ENCODE data around the gene HDGFL2.

The HDGFL2 gene

DNA sequence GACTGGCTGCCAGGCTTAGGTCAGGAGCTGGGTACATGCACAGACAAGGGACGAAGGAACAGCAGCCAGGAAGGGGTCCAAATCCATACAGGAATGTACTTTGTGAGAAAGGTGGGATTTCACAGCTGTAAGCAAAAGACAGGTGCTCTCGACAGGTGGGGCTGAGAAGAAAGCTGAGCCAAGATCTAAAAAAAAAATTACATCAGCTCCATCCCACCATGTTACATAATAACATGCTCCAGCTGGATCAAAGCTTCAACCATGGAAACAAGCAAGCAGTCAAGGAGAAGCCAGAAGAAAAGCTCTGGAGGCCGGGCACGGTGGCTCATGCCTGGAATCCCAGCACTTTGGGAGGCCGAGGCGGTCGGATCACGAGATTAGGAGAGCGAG lies 22.5 kb upstream of the HDGFL2 start:
- TF ChIP-seq, protein P1, sequence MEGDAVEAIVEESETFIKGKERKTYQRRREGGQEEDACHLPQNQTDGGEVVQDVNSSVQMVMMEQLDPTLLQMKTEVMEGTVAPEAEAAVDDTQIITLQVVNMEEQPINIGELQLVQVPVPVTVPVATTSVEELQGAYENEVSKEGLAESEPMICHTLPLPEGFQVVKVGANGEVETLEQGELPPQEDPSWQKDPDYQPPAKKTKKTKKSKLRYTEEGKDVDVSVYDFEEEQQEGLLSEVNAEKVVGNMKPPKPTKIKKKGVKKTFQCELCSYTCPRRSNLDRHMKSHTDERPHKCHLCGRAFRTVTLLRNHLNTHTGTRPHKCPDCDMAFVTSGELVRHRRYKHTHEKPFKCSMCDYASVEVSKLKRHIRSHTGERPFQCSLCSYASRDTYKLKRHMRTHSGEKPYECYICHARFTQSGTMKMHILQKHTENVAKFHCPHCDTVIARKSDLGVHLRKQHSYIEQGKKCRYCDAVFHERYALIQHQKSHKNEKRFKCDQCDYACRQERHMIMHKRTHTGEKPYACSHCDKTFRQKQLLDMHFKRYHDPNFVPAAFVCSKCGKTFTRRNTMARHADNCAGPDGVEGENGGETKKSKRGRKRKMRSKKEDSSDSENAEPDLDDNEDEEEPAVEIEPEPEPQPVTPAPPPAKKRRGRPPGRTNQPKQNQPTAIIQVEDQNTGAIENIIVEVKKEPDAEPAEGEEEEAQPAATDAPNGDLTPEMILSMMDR (IDR thresholded peaks at IDR 0.05): no peak
- DNase-seq (ENCODE audit: low spot score): no peak
- no peak overlapping the region for H3K4me3 ChIP-seq
- H3K27ac ChIP-seq: no peak overlapping the region

DNA sequence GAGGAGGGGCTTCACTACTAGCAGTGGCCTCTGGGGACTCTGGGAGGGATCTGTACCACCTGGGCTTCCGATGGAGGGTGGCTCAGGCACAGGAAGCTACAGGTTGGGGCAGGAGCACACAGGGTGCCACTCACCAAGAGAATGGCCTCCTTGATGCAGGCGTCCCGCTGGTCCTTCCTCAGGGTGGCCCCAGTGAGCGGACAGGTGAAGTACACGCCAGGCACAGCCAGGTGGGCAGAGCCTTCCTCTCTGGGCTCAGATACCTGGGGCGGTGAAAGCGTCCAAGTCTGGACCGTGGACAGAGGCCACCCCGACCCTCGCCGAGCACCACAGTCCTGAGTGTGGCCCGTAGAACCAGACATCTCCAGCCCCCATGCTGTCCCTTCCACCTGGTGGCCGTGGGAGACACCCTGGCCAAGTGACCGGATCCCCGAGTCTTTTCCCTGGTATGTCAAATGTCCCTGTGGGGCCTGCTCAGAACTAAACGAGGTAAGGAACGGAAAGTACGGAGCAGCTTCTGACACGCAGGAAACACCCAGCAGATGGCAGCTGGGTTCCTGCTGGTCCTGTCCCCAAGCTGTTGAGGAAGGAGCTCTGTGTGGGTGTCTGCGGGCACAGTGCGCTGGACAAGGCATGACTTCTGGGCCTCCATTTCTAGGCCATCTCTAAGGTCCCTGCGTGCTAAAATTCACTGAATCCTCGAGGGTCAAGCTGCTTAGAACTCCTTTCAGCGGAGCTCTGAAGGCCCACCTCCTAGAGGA lies 19.7 kb upstream of the HDGFL2 start:
- Histone ChIP-seq H3K27ac (no peak overlapping the region), H3K4me3 (no peak overlapping the region)
- TF ChIP-seq, protein P1 (IDR thresholded peaks at IDR 0.05): no peak
- DNase-seq (ENCODE audit: low spot score): no peak

DNA sequence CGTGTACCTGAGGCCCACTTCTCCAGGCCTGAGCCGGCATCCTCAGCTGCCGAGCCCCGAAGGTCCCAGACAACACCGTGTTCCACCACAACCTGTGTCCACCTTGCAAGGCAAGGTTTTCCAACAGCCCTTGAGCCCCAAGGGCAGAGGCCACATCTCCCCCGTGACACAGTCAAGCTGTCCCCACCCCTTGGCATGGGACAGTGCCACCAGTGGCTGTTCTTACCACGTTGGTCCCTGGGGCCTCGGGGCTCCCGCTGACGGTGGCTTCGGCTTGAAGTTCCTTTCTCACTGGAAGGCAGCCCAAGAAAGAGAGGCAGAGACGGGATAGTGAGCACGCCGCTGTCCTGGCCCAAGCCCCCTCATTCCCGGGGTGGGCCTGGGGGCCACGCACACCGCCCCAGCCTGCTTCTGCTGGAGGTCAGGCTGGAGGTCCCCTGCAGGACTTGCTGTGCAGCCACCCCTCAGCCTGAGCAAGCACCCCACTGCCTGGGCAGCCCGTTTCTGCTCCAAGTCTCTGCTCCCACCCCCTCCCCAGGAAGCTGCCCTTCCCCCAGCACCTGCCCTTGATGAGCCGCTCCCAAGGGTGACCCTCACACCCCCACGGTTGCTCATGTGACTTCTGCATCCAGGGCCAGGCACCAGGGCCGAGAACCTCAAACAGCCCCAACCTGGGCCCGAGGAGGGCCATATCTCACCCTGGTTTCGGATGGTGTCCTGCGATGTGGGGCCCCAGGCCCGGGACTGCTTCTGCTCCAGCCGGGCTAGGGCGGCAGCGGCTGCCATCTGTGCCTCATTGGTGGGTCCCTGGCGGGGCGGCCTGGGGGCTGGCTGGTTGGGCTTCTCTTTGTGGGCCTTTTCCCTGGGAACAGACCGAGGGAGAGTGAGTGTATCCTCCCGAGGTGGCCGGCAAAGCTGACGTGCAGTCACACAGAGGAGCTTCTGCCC lies 18.6 kb upstream of the HDGFL2 start:
- no peak overlapping the region for H3K4me3 ChIP-seq
- no peak overlapping the region for H3K27ac ChIP-seq
- TF ChIP-seq, protein P1 (IDR thresholded peaks at IDR 0.05): no peak
- no peak for DNase-seq (ENCODE audit: low spot score)

DNA sequence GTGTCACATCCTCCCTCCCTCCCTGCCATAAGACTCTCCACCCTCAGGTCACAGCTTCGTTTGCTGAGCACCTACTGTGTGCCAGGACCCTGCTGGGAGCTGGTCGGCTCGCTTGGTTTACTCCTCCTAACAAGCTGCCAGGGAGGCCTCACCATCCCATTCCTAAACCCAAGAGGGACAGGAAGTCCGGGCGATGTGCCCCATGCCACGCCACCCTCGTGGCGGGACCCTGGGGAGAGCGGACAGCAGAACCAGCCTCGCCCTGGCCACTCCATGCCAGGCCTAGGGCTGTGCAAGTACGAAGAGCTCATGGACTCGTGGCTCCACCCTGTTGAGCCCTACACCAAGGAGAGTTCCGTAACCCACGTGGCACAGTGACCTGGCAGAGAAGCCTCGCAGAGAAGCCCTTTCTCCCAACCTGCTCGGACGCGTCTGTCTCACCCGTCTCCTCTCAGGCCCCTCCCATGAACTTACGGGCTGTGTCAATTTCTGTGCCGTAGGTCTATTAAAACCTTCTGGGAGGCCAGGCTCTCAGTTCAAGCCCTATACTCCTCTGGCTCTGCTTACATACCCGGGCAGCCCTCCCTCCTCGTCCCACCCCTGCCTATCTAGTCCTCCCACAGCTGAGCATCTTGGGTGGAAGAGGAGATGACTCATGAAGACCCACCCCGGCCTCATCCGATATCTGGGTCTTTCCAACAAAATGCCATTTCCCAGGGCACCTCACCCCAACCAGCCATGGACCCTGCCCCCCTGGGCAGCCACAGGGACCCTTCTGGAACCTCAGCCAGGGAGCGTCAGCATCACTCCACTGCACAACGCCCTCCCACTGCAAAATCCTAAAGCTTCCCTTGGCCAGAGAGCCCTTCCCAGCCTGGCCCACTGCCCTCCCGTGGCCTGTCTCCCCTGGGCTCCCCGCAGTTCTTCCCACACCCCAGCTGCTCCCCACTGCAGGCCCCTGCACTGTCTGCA lies 17.1 kb upstream of the HDGFL2 start:
- TF ChIP-seq, protein P1 (IDR thresholded peaks at IDR 0.05): no peak
- Histone ChIP-seq H3K27ac (peak overlapping the region in 1 of 2 donors; percentile 92), H3K4me3 (peak overlapping the region; percentile 88)
- DNase-seq (ENCODE audit: low spot score): no peak

DNA sequence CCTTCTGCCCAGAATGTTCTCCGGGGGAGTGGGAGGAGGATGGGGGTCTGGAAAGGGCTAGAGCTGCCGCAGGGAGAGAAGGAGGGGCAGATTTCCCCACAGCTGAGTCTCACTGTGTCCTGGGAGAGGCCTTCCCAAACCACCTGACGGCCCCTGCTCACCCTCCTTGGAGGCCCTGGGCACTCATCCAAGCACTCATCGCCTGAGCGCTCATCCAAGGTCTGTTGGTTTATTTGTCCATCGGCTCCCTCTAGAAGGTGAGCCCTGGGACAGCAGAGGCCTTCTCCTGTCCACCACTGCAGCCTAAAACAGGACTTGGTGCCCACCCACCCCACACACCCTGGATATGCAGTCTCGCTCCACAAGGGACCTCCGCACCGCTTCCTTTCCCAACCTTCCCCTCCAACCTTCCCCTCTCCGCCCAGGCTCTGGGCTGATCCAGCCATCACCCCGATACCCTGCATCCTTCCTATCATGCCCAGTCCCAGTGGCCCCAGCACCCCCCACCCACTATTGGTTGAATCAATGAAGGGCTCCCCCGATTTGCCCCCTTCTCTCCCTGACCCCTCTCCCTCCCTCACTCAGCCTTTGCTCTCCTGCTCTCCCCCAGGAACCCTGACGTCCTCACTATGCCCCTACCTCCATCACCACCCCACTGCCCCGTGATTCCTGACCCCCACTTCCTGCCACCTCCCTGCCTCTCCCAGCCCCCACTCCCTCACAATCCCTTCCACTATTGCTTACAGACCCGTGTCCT lies 16.2 kb upstream of the HDGFL2 start:
- TF ChIP-seq, protein P1 (IDR thresholded peaks at IDR 0.05): no peak
- Histone ChIP-seq H3K27ac (peak overlapping the region; percentile 67 to 92), H3K4me3 (peak overlapping the region; percentile 88)
- DNase-seq (ENCODE audit: low spot score): no peak

DNA sequence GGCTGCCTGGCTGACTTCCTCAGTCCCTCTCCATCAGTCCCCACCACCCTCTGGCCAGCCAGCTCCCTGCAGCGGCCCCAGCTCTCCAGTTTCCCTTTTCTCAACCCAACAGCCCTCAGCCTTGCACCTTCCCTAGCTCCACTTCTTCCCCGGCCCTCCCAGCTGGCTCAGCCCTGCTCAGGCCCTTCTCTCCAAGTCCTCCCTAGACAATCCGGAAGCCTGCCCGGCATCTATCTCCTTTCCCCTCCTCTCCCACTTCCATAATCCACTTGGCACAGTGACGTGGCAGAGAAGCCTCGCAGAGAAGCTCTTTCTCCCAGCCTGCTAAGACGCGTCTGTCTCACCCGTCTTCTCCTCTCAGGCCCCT lies 15.6 kb upstream of the HDGFL2 start:
- H3K27ac ChIP-seq: peak overlapping the region; percentile 67 to 92
- DNase-seq (ENCODE audit: low spot score): no peak

More for the DNA sequence above, 15.6 kb upstream of the HDGFL2 start:
- H3K4me3 ChIP-seq: peak overlapping the region; percentile 88
- TF ChIP-seq, protein P1 (IDR thresholded peaks at IDR 0.05): no peak
